GM21515 (cell line): ENCODE measurements around the gene PACS1.

Source experiments
- ATAC-seq: cut with Tn5 transposase; IDR thresholded peaks from one replicate; pipeline ENCODE4 v1.9.1; 2021; ENCODE audit not compliant: unreplicated experiment

Gene PACS1

DNA sequence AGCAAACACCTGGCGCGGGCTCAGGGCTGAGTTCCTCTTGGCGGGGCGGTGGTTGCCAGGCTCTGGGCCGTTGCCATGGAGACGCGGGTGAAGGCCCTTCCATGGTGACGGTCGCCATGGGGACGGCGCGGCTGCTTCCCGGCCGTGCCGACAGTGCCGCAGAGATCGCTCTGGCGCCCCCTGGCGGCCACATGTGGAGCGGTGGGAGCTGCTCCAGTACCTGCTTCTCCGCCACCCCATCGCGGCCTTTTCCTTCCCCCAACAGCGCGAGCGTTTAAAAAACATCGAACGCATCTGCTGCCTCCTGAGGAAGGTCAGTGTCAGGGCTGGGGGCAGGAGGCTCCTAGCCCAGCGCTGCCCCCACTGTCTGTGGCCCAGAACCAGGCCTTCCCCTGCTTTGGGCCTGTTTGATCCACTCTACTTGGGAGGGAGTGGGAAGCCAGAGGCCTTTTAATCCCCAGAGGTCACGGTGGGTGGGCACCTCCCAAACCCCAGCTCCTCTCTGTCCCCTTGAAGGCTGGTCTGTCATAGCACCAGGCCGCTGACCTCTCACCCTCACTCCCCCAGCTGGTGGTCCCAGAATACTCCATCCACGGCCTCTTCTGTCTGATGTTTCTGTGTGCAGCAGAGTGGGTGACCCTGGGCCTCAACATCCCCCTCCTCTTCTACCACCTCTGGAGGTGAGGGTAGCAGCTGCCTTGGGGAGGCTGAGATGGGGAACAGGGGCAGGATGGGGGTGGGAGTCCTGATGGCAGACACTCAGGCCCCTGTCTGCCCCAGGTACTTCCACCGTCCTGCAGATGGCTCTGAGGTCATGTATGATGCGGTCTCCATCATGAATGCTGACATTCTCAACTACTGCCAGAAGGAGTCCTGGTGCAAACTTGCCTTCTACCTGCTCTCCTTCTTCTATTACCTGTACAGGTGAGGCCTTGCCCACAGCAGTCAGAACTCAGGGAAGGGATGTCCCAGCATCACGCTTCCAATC, 212.7 kb downstream of the PACS1 start:
- peak; percentile 73 for ATAC-seq

GRCh38 chr11:66283461-66284105, 213.5 kb downstream of the PACS1 start:
- no peak for ATAC-seq

- ATAC-seq, result no peak
Observed at GRCh38 chr11:66284526-66285078, 214.5 kb downstream of the PACS1 start.

DNA sequence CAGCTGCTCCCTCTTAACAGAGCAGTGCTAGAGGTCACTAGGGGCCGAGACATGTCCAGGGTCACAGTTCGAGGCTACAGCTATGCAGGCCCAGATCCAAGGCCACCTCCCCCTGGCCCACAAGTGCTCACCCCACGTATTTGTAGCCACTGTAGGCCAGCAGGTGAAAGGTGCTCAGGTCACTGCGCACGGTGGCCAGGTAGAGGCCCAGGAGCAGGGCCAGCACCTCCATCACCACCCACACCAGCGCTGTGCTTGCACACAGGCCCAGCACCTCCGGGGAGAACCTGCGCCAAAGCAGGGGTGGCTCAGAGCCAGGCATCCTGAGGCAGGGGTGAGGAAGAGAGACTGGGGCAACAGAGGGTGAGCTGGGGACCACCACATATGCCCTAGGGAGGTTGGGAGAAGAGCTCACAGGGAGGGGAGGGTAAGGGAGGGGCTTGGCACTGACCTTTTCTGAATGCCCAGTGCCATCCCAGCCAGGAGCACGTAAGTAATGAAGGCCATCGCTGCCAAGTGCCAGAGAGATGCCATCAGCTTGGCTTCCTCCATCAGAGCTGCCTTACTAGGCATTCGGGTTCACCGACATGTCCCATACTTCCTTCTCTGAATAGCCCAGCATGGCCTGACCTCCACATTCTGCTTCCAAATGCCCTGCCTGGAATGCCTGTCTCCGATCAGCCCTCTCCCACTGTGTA, 215.3 kb downstream of the PACS1 start:
- no peak for ATAC-seq

DNA sequence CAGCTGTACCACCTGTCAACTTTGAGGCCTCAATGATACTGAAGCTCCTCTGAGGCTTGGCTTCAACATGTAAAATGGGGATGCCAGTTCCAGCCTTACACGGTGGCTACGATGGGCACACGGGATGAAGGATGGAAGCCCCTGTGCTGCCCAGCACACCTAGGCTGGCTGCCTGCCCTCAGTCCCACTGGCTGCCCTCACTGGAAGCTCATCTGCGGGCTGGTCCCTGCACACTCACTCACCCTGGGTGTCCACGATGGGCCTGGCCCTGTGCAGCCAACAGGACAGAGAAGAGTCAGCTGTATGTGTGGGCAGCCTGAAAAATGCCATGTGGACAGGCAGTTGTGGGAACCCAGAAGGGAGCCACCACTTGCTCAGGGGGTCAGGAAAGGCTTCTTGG, 216.6 kb downstream of the PACS1 start:
- ATAC-seq, result no peak

DNA sequence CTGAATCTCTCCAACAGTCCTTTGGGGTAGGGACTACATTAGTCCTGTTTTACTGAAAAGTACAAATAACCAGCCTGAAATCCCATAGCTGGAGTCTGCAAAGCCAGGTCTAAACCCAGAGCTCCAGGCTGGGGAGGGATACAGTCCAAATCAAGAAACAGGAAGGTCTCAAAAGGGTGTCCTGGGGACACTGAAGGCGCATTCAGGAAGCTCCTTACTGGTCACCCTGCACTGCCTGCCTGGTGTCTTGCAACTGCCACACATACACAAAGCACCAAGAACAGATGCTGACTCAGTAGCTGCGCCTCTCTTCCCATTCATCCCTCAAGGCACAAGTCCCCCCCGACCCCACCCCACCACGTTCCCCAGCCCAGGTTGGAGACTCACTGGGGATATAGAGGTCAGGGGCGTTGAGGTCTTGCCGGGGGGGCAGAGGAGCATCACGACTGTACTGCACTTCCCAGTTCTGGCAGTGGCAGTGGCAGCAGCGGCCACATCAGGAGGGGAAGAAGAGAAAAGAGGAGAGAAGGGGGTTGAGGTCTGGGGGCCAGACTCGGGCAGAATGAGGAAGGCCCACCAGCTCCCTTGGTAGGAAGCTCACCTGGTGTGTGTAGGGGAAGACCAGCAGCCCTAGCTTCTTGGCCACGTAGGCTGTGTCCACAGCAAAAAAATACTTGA, 217.3 kb downstream of the PACS1 start:
- no peak for ATAC-seq

DNA sequence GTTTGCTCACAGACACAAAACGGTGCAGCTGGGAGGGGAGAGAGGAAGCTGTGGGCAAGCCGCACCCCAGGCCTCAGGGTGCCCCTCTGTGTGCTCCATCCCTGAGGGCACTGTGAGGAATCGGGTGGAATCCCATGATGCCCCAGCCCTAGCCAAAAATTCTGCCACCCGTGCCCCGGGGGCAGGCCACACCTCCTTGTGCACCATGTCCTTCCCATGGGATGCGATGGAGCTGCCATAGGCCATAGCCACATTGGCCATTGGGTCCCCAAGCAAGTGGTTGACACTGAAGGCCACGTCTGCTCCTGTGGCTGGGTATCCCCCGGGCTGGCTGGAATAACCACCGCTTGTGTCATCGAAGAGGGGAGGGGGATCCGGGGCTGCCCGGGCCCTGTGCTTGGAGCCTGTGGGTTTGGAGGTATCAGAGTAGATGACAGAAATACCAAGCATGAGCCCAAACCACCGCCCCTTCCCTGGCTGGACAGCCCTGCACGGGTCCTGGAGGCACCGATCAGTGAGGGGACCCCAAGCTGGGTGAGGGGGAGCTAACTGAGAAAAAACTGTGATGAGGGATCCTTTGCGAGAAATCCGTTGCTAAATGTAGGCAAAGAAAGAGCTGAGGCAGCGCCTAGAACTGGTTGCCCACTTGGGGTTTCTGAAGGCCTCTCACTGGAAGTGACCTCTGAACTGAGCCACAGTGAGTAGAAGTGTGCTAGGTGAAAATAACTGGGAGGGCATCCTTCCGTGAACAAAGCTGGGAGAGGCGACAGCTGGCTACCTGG, 218.0 kb downstream of the PACS1 start:
- ATAC-seq, result no peak

GRCh38 chr11:66288671-66289547, 218.8 kb downstream of the PACS1 start, which contains the start of gene YIF1A:
YIF1A (minus strand) TSS chr11:66289143; CDS start chr11:66288985, 158 bp downstream.
- ATAC-seq, result peak; percentile 86

DNA sequence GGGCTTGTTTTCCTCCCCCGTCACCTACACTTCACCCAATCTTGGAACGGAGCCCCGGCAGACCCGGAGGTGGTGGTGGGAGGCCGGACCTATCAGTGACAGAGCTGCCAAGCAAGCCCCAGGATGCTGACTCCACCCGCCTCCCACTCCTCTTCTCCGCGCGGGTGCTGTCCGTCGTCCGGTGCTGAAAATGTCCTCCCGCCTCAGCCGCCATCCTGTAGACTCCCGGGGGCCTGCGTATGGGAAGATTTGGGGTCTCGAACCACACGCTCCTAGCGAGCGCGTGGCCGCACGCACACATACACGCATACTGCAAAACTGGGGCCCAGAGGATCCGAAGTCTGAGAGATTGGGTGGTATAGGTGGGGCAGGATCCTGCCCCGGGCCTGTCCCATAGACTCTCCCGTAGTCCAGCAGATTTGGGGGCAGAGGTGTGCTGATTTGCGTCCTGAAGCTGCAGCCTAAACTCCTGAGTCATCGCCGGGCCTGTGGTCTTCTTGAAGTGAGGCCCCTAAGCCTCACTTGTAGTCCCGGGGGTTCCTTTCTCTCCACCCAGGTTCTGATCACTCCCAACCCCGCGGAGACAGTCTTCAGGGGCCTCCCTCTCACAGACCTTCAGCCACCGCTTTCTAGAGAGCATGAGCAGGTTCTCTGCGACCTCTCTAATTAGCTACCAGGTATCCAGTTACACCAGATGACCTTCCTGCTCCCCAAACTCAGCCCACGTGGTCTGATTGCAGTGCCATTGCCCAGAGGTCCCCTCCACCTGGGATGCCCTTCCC, 219.7 kb downstream of the PACS1 start:
- peak; percentile 22 for ATAC-seq

DNA sequence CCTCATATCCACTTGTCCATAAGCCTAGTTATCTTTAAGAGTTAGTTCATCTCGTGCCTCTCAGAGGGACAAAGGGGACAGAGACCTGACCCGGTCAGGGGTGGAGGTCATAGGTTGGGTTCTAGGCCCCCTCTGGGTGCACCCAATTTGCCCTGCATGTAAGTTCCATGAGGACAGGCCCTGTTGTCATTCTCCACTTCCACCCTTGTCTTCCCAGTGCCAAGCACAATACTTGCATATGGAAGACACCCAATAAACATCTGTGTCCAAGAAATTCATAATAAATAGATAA, 220.2 kb downstream of the PACS1 start:
- no peak for ATAC-seq

- no peak for ATAC-seq
Observed at GRCh38 chr11:66291303-66291705, 221.2 kb downstream of the PACS1 start.

GRCh38 chr11:66291706-66292542, 221.9 kb downstream of the PACS1 start, which contains the start of gene TMEM151A:
TMEM151A (plus strand) TSS chr11:66291894; CDS start chr11:66292014, 120 bp downstream.
- no peak for ATAC-seq

DNA sequence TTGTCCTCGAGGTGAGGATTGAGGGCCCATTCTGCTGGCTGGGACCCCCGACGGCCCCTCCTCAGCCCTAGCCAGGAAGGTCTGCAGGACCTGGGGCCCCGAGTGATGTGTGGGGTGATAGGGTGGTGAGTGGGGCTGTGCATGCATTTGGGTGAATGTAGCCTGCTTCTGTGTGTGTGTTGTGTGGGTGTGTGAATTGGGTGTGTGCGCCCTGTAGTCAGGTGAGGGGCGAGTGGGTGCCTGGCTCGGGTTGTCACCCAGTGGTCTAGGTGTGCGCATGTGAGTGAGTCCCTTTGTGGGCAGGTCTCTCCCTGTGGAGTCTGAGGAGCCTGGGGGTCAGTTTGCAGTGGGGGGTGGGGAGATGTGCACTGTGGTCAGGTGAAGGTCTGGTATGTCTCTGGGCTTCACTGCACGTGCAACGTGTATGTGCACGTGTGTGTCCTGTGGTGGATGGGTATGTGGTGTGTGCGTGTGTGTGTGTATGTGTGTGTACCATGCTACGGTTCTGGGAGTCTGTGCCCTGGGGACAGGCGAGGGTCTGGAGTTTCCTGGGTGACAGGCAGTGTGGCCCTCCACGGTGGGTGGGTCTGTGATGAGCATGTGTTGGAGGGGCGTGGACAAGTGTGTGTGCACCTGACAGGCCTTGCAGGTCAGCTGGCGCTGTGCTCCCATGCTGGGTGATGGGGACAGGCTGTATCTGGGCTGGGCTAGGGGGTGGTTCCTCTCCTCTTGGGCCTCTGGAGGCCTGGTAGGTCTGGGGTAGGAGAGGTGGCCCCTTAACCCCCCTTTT, 222.7 kb downstream of the PACS1 start:
- ATAC-seq, result no peak

DNA sequence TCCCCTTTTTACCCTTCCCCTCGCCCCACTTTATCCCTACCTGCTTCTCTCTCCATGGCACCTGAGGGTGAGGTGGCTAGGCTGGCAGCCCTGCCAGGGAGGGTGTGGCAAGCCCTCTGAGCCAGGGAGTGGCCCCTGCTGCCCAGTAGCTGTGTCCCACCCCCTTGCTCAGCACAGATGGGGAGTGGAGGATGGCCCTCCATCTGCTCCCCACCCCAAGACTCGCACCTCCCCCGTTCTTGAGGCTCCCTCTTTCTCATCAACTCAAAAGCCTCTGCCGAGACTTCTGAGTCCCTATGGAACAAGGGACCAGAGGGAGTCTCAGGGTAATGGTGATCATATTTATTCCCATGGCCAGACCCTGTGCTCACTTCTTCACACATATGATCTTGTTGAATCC, 223.3 kb downstream of the PACS1 start:
- ATAC-seq, result no peak

GRCh38 chr11:66293777-66294625, 223.9 kb downstream of the PACS1 start:
- no peak for ATAC-seq
